Hematopoietic multipotent progenitor cell (in vitro differentiated cells): Measurements from ENCODE around the gene FRMD1. TPM values are rescaled to one million over a fixed set of nuclear protein-coding genes. Genes with fewer than 3 reads are reported as not detected.

Experiments
- DNase-seq, 3 donors: peaks; one replicate each; pipeline ENCODE4 v3.0.0-alpha.2; 2011 to 2015; ENCODE audit warnings: low read depth in 2 of 3, low spot score in 2 of 3
- total RNA-seq: library from RNA; depleted of rRNA; stranded (reverse); fragments of >200 nt; gene quantifications from one replicate; pipeline ENCODE4 v1.2.3, GENCODE V29; 2012

FRMD1 gene
- total RNA-seq, 1 donor: not detected

DNA sequence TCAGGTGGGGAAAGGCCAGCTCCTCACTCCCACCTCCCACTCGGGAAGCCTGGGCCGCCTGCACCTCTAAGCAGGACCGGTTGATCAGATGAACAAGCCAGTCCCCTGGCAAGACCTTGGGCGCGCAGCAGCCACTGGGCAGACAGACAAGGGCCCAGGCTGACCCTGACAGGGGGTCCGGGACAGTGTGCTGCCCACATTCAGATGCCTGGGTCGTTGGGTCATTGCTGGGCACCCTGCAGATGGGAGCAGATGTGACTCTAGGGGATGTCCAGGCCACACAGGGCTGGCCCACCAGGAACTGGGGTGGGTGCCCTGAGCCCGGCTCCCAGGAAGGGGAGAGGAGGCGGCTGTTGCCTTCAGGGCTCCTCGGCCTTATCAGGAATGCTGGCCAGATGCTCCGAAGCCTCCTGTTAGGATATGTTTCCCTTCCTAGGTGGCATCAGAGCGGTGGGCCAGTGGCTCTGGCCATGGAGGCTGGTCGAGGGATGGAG is 17.3 kb upstream of the FRMD1 start:
- no peak for DNase-seq

- no peak for DNase-seq
Observed at GRCh38 chr6:168095716-168096250, 16.8 kb upstream of the FRMD1 start.

- no peak for DNase-seq
Observed at GRCh38 chr6:168095171-168095691, 16.2 kb upstream of the FRMD1 start.

GRCh38 chr6:168093634-168094033 is 14.6 kb upstream of the FRMD1 start:
- no peak for DNase-seq

DNA sequence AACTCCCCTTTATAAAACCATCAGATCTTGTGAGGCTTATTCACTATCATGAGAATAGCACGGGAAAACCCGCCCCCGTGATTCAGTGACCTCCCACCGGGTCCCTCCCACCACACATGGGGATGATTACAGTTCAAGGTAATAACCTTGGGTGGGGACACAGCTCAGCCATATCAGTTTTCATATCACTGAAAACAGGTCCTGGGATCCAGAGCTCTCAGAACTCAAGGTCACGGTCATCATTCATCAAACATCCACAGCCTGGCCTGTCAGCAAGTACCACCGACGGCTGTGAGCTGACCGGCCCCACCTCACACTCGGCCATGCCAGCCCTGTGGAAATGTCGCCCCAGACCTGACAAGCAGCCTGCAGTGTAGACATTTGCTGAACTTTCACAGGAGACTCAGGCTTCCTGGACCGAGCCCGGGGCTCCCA is 14.1 kb upstream of the FRMD1 start:
- no peak for DNase-seq

- no peak for DNase-seq
Observed at GRCh38 chr6:168092541-168092940, 13.5 kb upstream of the FRMD1 start.

- no peak for DNase-seq
Observed at GRCh38 chr6:168091381-168092264, 12.6 kb upstream of the FRMD1 start.

GRCh38 chr6:168090706-168091105 is 11.7 kb upstream of the FRMD1 start:
- DNase-seq: no peak

DNA sequence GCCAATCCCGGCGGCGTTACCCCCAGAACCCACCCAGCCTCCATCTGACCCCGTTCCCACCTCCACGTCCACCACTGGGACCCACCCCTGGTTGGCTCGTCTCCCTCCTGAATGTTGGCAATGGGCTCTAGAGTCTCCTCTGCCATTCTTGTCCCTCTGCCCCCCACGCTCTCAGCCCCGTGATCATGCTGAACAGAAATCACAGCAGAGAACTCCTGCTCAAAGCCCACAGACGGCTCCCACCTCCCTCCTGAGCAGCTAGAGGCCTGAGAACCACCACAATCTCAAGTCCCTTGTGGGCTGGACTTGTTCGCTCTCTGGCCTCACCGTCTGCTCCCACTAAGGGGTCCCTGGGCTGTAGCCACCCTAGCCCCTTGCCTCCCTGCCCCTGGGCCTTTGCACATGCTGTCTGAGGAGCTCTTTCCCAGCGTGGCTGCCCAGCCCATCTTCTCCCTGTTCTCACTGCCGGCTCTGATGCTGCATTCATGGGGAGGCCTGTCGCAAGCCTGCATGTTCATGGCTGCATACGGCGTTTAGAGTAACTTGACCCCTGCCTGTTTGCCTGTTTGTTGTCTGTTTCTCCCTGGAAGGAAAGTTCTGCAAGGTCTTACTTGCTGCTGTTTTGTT is 11.2 kb upstream of the FRMD1 start:
- no peak for DNase-seq

DNA sequence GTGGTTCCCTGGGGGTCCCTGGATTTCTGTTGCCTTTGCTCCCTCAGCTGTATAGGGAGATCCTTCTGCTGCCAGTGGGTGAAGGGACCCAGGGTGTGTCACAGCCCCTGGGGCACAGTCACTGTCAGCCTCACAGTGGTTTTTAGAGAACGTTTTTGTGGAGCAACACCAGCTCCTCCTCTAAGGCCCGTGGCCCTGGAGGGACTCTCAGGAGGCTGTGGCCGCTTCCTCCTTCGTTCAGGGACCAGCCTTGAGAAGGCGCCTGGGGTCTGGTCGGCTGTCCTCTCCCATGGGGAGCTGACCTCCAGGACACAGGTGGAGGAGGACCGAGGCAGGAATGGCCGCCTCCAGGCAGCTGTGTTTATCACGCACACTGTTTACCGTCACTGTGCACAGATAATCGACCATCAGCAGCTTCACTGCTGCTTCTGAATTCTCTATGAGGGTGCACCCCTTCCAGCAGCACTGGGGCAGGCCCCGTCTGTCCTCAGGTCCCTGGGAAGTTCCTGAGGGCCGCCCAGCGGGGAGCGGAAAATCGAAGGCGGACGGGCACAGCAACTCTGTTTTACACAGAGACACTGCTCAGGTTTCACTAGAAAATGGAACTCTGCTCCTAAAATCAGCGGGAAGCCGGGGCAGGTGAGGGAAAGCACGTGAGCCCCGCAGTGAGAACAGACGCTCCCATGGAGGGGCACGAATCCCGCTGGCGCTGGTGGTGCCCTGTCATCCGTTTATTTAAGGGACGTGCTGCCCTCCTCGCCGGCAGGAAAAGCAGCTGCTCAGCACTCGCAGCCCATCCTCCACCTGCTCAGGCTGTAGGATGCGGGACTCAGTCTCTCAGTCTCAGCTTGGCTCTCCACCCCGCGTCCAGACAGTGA is 10.4 kb upstream of the FRMD1 start:
- no peak for DNase-seq

DNA sequence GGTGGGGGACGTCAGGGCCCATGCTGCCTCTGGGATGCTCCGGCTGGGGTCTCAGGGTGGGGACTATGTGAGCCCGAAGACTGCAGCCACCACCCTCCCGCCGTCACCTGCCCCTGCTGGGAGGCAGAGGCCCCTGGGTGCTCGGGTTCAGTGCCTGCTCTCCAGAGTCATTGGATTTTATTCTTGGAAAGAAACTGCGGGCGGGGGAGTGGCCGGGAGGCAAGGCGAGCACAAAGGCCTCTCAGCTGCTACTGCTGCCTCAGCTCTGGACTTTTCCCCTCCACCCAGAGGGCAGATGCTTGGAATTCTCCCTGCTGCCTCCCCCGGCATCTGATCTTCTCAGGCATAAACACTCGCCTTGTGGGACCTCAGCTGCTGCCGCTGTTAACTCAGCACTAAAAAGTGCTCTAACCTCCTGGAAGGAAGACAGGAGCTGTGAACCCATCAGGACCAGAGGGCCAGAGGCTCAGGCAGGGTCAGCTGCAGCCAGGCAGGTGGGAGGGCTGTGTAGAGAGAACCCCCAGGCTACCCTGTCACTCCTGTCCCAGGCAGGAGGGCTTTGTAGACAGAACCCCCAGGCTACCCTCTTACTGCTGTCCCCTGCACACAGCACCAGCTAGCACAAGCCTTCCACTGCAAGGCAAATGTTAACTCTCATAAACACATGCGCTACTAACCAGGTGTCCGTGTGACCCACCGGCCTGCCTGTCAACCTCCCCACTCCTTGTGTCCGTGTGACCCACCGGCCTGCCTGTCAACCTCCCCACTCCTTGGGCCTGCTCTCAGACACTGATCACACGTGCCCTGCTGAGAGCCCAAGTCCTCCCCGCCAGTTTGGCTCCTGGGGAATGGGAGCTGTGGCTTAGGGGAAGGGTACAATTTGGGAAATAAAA is 9.4 kb upstream of the FRMD1 start:
- DNase-seq: no peak

DNA sequence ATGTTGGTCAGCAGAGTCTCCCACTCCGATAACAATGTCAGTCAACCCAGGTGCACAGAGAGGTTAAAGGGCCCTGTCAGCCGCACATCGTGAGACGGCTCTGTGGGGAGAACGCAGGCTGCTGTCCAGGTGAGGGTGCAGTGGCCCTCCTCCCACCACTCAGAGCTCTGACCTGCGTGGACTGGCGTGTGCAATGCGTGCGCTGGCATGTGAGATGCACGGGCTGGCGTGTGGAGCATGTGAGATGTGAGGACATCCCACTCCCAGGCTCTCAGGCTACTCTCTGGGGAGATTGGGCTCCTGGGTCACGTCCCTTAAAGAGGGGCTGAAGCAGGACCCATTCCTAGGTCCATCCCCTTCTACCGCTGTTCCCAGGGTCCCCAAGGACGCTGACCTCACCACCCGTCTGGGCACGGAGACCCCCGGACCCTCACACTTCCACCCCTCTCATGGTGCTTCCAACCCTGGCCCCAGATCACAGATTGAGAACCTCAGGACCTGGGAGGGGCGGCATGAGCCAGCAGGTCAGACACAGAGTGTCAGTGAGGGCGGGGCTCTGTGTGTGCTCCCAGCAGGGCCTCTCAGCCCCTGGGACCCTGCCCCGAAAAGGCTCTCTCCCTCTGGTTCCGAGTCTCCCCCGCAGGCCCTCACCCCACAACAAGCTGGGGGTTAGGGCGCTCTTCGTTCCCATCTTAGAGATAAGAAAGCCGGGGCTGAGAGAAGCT is 8.6 kb upstream of the FRMD1 start:
- DNase-seq: no peak

DNA sequence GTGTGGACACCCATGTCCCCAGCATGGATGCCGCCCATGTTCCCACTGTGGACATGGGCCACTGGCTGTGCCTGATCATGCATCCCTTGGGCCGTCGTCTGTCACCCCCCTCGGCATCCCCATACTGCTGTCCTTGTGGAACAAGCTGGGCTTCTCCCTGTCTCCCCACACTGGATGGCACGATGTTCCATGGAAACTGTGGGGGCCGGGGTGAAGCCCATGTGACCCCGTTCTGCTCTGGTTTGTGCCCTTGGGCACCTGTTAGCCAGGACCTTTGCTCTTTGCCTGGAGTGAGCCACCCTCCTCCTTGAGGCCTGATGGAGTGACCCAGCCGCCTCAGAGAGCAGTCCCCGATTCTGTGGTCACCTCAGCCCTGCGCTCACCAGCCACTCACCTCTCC is 7.6 kb upstream of the FRMD1 start:
- no peak for DNase-seq

DNA sequence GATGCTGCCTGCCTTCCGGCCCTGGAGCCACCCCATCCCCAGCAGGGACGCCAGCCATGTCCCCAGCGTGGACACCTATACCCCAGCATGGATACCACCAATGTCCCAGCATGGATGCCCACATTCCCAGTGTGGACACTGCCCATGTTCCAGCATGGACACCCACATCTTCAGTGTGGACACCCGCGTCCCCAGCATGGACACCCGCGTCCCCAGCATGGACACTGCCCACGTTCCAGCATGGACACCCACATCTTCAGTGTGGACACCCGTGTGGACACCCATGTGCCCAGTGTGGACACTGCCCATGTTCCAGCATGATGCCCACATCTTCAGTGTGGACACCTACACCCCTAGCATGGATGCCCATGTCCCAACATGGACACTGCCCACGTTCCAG is 7.1 kb upstream of the FRMD1 start:
- DNase-seq: no peak

- DNase-seq: no peak
Observed at GRCh38 chr6:168084465-168085160, 5.6 kb upstream of the FRMD1 start.

DNA sequence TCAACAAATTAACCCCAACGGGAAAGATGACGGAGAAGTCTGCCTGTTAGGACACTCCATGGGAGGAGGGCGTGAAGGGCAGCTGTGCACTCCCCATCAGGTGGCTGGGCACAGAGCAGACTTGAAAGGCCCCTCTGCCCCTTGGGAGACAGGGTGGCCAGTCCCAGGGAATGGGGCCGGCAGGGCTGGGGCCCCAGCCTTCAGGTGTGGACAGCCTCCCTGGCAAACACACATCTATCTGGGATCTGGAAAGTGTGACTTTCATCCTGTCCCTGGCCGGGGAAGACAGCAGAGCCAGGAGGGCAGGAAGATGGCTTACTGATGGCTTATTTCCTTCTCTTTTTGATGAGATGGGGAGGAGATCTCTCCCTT is 4.5 kb upstream of the FRMD1 start:
- DNase-seq: no peak

GRCh38 chr6:168082860-168083513 is 4.0 kb upstream of the FRMD1 start:
- DNase-seq: no peak
